Measurements from ENCODE around the gene FA2H.

The FA2H gene

DNA sequence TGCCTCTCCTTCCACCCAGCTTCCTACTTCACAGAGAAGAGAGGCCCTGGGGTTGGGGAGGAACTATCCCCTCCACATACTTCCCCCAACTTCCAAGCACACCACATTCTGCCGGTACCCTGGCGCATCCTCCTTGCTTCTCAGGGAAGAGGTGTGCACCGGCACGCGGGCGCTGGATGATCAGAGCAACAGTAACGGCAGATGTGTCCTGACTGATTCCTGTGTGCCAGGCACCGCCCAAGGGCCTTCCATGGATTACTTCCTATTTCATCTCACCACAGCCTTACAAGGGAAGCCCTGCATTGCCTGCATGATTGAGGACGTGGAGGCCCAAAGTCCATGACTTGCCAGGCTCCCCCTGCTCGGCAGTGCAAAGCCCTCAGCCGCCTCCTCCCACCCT, 52.9 kb downstream of the FA2H start:
- no peak overlapping the region for H3K27ac ChIP-seq
- H3K27me3 ChIP-seq, result no peaks in the 10 kb centered on the region
- TF ChIP-seq Cebpa-rat (IDR thresholded peaks at IDR 0.05), result no peak
- no peaks in the 10 kb centered on the region for H4K20me1 ChIP-seq
- no peak overlapping the region for H3K9ac ChIP-seq
- H3K4me2 ChIP-seq, result peak overlapping the region in 5 of 11 experiments; percentile 27 to 71 (median 42); a peak in 9 of 22 replicates
- no peak overlapping the region for H3K4me3 ChIP-seq
- peaks cover 13 to 33% (median 26%) of the 10 kb centered on the region in 10 experiments for H3K4me1 ChIP-seq
- no peaks in the 10 kb centered on the region for H3K36me3 ChIP-seq
- H3K9me3 ChIP-seq (replicated peaks in 1 of 11), result peaks cover 2 to 3% (median 2%) of the 10 kb centered on the region in 11 experiments; a peak in 20 of 22 replicates

DNA sequence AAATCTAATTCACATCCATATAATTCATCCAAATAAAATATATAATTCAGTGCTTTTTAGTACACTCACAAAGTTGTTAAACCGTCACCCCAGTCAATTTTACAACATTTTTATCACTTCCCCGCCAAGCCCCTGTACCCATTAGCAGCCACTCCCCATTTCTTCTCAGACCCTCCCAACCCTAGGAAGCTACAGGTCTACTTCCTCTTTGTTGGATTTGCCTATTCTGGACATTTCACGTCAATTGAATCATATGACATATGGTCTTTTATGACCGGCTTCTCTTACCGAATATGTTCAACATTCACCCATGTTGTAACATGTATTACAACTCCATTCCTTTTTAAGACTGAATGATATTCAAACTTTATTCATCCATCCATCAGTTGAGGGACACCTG, 54.0 kb downstream of the FA2H start:
- H3K27me3 ChIP-seq, result no peaks in the 10 kb centered on the region

DNA sequence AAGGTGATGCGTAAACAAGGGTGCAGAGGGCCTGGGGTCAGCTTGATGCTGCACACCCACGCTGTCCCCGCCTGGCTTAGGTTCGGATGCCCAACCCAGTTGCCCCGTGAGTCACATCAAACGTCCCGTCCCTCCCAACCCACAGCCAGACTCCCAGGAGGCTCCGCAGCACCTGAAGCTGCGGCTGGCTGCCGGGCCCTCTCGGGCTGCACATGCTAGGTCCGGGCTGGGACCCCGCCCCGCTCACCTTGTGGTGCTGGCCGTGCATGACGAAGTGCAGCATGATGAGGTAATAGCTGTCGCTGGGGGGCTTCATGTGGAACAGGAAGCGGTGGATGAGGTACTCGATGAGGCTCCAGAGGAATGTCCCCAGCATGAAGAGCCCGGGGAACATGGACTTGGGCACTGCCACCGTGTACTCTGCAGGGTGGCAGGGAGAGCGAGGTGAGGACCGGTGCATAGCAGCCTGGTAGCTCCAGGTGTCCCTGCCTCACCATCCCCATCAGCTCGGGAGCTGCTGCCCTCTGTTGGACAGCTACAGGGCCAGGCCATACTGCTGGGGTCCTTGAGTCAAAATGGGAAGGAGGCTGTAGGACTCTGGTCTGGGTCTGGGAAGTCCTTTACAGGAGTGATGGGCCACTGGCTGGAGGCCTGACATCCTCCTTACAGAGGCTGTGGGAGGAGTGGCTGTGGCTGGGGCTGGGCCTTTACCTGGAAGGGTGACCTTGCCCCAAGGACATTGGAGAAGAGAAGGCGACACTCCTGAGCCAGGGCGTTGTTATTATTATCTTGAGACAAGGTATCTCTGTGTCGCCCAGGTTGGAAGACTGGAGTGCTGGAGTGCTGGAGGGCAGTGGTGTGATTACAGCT, 55.6 kb downstream of the FA2H start:
- H3K9me3 ChIP-seq (replicated peaks in 1 of 11), result no peaks in the 10 kb centered on the region
- no peaks in the 10 kb centered on the region for H3K27me3 ChIP-seq
- 0 out of 22 replicates have a peak overlapping the region, but pooled peaks of 1 of the 11 experiments have one; percentile 7 for H3K4me2 ChIP-seq
- H3K36me3 ChIP-seq, result no peaks in the 10 kb centered on the region
- H3K27ac ChIP-seq, result no peak overlapping the region
- H3K4me1 ChIP-seq, result peaks cover 13 to 33% (median 26%) of the 10 kb centered on the region in 10 experiments
- H3K4me3 ChIP-seq, result no peak overlapping the region
- no peak overlapping the region for H3K9ac ChIP-seq
- TF ChIP-seq Cebpa-rat (IDR thresholded peaks at IDR 0.05), result no peak
- H4K20me1 ChIP-seq, result no peaks in the 10 kb centered on the region

More for the DNA sequence above, 54.0 kb downstream of the FA2H start:
- Histone ChIP-seq H3K4me3 (no peak overlapping the region), H3K9ac (no peak overlapping the region), H4K20me1 (no peaks in the 10 kb centered on the region), H3K4me2 (no peak overlapping the region), H3K27ac (no peak overlapping the region), H3K36me3 (no peaks in the 10 kb centered on the region), H3K4me1 (peaks cover 13 to 33% (median 26%) of the 10 kb centered on the region in 10 experiments), H3K9me3 (replicated peaks in 1 of 11) (no peaks in the 10 kb centered on the region)
- TF ChIP-seq Cebpa-rat (IDR thresholded peaks at IDR 0.05), result no peak

DNA sequence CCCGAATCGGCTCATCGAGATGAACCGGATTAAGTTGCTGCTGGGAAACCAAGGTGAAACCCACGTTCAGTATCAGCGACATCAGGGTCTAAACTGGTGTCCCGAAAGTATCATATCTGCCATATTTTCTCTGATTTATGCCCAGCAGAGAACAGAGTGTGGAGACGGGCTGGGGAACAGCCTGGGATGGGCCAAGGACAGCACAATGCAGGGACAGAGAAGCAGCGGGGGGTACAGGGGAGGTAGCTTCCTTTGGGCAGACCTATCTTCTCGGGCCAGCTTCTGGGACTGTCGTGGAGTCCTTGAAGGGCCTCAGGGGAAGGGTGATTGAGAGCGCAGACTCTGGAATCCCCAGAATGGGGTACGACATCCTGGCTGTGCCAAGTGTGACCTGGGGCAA, 56.5 kb downstream of the FA2H start:
- Histone ChIP-seq H3K9me3 (replicated peaks in 1 of 11) (no peaks in the 10 kb centered on the region), H3K27ac (no peak overlapping the region), H3K4me1 (peaks cover 8 to 28% (median 23%) of the 10 kb centered on the region in 10 experiments), H3K36me3 (no peaks in the 10 kb centered on the region), H4K20me1 (no peaks in the 10 kb centered on the region), H3K9ac (no peak overlapping the region), H3K4me2 (peak overlapping the region in 2 of 11 experiments; percentile 34; a peak in 2 of 22 replicates), H3K27me3 (no peaks in the 10 kb centered on the region), H3K4me3 (no peak overlapping the region)
- no peak for TF ChIP-seq Cebpa-rat (IDR thresholded peaks at IDR 0.05)

DNA sequence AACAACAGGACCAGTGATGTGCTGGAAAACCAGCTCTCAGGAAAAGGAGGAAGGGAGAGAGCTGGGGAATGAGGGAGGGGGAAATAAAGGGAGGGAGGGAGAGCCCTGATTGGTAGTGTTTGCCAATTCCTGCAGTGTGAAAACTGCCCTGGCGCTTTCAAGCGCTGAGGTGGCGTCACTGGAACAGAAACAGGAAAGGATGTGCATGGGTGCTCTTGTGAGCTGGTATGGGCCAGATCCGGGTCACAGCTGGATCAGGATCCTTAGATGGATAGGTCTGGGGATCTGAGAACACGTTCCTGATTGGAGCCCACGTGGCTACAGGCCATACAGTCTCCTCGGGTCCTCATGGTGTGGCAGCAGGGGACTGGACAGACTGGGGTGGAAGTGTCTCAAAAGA, 57.3 kb downstream of the FA2H start:
- TF ChIP-seq Cebpa-rat (IDR thresholded peaks at IDR 0.05), result no peak
- Histone ChIP-seq H3K4me3 (no peak overlapping the region), H3K27ac (peak overlapping the region in 1 of 11 experiments; percentile 12; a peak in 1 of 22 replicates), H4K20me1 (no peaks in the 10 kb centered on the region), H3K27me3 (no peaks in the 10 kb centered on the region), H3K9me3 (replicated peaks in 1 of 11) (no peaks in the 10 kb centered on the region), H3K36me3 (no peaks in the 10 kb centered on the region), H3K4me2 (peak overlapping the region in 8 of 11 experiments; percentile 9 to 45 (median 34); a peak in 10 of 22 replicates), H3K9ac (peak overlapping the region in 1 of 11 experiments; percentile 33; a peak in 2 of 22 replicates), H3K4me1 (peaks cover 6 to 24% (median 19%) of the 10 kb centered on the region in 10 experiments)

DNA sequence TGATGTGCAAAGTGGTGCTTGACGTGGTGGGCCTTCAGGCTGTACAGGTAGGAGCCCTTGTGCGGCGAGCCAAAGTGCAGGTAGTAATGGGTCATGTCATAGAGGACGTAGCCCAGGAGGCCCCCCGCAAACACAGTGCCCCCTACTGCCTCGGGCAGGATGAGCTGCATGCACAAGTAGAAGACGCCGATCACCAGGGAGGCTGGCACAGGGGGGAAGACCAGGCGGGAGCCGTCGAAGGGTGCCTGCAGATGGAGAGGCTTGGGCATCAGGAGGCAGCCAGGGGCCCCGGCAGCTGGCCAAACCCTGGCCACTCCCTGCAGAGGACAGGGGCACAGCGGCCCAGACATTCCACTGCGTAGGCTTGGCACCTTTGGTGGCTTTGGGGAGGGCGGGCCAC, 58.3 kb downstream of the FA2H start:
- TF ChIP-seq Cebpa-rat (IDR thresholded peaks at IDR 0.05), result no peak
- Histone ChIP-seq H3K4me3 (no peak overlapping the region), H3K4me1 (peaks cover 2 to 23% (median 11%) of the 10 kb centered on the region in 10 experiments), H3K9me3 (replicated peaks in 1 of 11) (no peaks in the 10 kb centered on the region), H3K4me2 (no peak overlapping the region), H3K36me3 (no peaks in the 10 kb centered on the region), H3K9ac (no peak overlapping the region), H4K20me1 (no peaks in the 10 kb centered on the region), H3K27ac (no peak overlapping the region), H3K27me3 (no peaks in the 10 kb centered on the region)

DNA sequence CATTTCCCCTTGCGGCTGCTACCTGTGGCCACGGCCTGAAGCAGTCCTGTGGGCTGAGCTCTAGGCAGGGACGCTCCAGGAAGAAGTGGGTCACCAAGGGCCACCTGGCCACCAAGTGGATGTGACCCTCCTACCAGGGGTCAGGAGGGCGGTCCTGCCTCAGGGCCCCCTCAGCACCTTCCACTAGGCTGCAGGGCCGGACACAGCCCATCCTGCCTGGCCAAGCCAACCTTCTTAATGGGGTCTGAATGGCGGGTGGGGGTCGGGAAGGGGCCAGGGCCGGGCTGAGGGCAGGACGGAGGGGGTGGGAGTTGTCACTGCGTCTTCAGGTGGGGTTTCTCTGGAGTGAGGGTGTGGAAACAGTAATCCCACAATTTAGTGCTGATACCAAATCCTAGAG, 60.7 kb downstream of the FA2H start:
- TF ChIP-seq Cebpa-rat (IDR thresholded peaks at IDR 0.05), result no peak
- Histone ChIP-seq H3K4me2 (no peak overlapping the region), H3K4me3 (no peak overlapping the region), H4K20me1 (no peaks in the 10 kb centered on the region), H3K4me1 (peaks cover 0 to 23% (median 11%) of the 10 kb centered on the region in 10 experiments; a peak in 15 of 20 replicates), H3K9ac (no peak overlapping the region), H3K9me3 (replicated peaks in 1 of 11) (no peaks in the 10 kb centered on the region), H3K27me3 (no peaks in the 10 kb centered on the region), H3K36me3 (no peaks in the 10 kb centered on the region), H3K27ac (no peak overlapping the region)

DNA sequence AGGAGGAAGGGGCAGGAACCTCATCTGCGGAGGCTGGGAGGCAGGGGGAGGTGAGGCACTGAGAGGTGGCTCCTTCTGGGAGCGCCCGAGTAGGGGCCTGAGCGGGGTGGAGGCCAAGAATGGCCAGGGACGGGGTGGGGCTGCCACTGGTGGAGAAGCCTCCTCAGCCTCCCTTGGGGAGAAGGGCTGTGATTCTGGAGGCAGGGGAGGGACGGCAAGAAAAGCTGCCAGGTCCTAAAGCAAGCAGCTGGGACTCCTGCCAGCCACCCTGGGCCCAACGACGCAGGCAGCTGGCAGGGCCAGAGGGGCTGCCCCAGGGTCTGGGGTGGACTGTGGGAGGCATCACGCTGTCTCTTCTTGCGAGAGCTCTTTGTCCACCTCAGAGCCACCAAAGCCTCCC, 61.3 kb downstream of the FA2H start:
- TF ChIP-seq Cebpa-rat (IDR thresholded peaks at IDR 0.05), result no peak
- H3K4me1 ChIP-seq, result peaks cover 0 to 23% (median 11%) of the 10 kb centered on the region in 10 experiments; a peak in 15 of 20 replicates
- H3K27me3 ChIP-seq, result no peaks in the 10 kb centered on the region
- H3K4me2 ChIP-seq, result no peak overlapping the region
- no peak overlapping the region for H3K27ac ChIP-seq
- no peaks in the 10 kb centered on the region for H3K9me3 ChIP-seq (replicated peaks in 1 of 11)
- no peak overlapping the region; a peak in 1 of 22 replicates for H3K9ac ChIP-seq
- H3K36me3 ChIP-seq, result no peaks in the 10 kb centered on the region
- H3K4me3 ChIP-seq, result no peak overlapping the region
- no peaks in the 10 kb centered on the region for H4K20me1 ChIP-seq

DNA sequence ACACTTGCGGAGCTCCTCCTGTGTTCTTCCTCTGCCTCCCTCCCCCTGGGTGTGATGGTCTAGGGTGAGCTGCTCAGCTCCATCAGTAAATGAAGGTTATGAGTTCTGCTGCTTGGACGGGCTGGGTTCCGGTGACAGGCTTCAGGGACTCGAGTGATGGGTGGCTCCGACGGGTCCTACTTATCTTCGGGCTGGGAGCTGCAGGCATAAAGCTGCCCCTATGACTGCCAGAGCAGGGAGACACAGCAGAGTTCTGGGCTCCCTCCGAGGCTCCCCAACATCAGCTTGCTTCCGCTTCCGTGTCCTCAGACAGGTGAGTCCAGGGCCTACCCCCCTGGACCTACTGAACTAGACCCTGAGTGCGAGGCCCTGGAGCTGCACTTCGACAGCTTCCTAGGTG, 62.7 kb downstream of the FA2H start:
- Histone ChIP-seq H3K9me3 (replicated peaks in 1 of 11) (no peaks in the 10 kb centered on the region), H3K4me2 (no peak overlapping the region), H3K4me1 (peaks cover 0 to 13% (median under 1%) of the 10 kb centered on the region in 10 experiments; a peak in 6 of 20 replicates), H3K9ac (no peak overlapping the region), H3K36me3 (no peaks in the 10 kb centered on the region), H4K20me1 (no peaks in the 10 kb centered on the region), H3K27ac (no peak overlapping the region), H3K4me3 (no peak overlapping the region), H3K27me3 (no peaks in the 10 kb centered on the region)
- TF ChIP-seq Cebpa-rat (IDR thresholded peaks at IDR 0.05), result no peak
